ENCODE results near the gene TNFAIP3.

Gene TNFAIP3

DNA sequence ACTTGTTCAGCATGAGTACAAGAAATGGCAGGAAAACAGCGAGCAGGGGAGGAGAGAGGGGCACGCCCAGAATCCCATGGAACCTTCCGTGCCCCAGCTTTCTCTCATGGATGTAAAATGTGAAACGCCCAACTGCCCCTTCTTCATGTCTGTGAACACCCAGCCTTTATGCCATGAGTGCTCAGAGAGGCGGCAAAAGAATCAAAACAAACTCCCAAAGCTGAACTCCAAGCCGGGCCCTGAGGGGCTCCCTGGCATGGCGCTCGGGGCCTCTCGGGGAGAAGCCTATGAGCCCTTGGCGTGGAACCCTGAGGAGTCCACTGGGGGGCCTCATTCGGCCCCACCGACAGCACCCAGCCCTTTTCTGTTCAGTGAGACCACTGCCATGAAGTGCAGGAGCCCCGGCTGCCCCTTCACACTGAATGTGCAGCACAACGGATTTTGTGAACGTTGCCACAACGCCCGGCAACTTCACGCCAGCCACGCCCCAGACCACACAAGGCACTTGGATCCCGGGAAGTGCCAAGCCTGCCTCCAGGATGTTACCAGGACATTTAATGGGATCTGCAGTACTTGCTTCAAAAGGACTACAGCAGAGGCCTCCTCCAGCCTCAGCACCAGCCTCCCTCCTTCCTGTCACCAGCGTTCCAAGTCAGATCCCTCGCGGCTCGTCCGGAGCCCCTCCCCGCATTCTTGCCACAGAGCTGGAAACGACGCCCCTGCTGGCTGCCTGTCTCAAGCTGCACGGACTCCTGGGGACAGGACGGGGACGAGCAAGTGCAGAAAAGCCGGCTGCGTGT is 11.6 kb downstream of the TNFAIP3 start:
- no peaks in the 10 kb centered on the region for H4K20me1 ChIP-seq (ENCODE audit: low read depth, low read length)
- no peak overlapping the region for H3K9ac ChIP-seq (ENCODE audit: low read length)
- H3K79me2 ChIP-seq (ENCODE audit: insufficient read depth, low read length) = no peaks in the 10 kb centered on the region
- H3K27ac ChIP-seq (ENCODE audit: low read depth, low read length) = no peak overlapping the region
- H3K4me2 ChIP-seq (ENCODE audit: low read depth, low read length, poor library complexity, severe bottlenecking) = no peak overlapping the region
- no peak for TF ChIP-seq EZH2phosphoT487 (conservative IDR thresholded peaks at IDR 0.05; ENCODE audit: low read length)
- TF ChIP-seq, protein P1, sequence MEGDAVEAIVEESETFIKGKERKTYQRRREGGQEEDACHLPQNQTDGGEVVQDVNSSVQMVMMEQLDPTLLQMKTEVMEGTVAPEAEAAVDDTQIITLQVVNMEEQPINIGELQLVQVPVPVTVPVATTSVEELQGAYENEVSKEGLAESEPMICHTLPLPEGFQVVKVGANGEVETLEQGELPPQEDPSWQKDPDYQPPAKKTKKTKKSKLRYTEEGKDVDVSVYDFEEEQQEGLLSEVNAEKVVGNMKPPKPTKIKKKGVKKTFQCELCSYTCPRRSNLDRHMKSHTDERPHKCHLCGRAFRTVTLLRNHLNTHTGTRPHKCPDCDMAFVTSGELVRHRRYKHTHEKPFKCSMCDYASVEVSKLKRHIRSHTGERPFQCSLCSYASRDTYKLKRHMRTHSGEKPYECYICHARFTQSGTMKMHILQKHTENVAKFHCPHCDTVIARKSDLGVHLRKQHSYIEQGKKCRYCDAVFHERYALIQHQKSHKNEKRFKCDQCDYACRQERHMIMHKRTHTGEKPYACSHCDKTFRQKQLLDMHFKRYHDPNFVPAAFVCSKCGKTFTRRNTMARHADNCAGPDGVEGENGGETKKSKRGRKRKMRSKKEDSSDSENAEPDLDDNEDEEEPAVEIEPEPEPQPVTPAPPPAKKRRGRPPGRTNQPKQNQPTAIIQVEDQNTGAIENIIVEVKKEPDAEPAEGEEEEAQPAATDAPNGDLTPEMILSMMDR (IDR thresholded peaks at IDR 0.05; ENCODE audit: insufficient read depth, low read length, poor library complexity, severe bottlenecking) = no peak
- no peaks in the 10 kb centered on the region for H3K9me3 ChIP-seq (ENCODE audit: insufficient read depth, low read length)
- no peaks in the 10 kb centered on the region for H3K27me3 ChIP-seq (ENCODE audit: low read length)
- no peak overlapping the region for H3K4me3 ChIP-seq (ENCODE audit: insufficient read depth, low read length, poor library complexity, severe bottlenecking)
- no peaks in the 10 kb centered on the region for H3K9me2 ChIP-seq (replicated peaks; ENCODE audit: insufficient read depth, low read length)
- H3K36me3 ChIP-seq (ENCODE audit: low read length) = peaks cover 27% of the 10 kb centered on the region; the same call in 1 of the 2 replicates
- H2AFZ ChIP-seq (ENCODE audit: low read depth, low read length, severe bottlenecking) = no peak overlapping the region
- no peaks in the 10 kb centered on the region for H3F3A ChIP-seq (ENCODE audit: insufficient read depth)

DNA sequence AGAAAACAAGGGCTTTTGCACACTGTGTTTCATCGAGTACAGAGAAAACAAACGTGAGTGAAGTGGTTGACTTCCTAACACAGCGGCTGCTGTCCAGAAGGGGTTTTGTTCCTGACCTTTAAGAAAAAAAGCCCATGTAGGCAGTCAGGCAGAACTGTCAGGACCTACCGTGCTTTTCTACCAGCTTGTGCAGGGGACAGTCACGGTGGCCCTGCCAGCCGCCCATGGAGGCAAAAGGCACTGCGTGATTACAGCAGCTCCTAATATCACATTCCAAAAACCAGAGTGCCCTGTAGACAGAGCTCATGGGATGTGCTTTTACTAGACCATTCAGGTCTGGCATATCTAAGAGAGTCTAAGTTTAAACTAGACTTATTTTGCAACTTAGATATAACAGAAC is 12.2 kb downstream of the TNFAIP3 start:
- Histone ChIP-seq H3K4me3 (ENCODE audit: insufficient read depth, low read length, poor library complexity, severe bottlenecking) (no peak overlapping the region), H3K79me2 (ENCODE audit: insufficient read depth, low read length) (no peaks in the 10 kb centered on the region), H3K36me3 (ENCODE audit: low read length) (peaks cover 27% of the 10 kb centered on the region; the same call in 1 of the 2 replicates), H3K4me2 (ENCODE audit: low read depth, low read length, poor library complexity, severe bottlenecking) (no peak overlapping the region), H4K20me1 (ENCODE audit: low read depth, low read length) (no peaks in the 10 kb centered on the region), H3K9ac (ENCODE audit: low read length) (no peak overlapping the region), H3K27me3 (ENCODE audit: low read length) (no peaks in the 10 kb centered on the region), H3K9me2 (replicated peaks; ENCODE audit: insufficient read depth, low read length) (no peaks in the 10 kb centered on the region), H3K27ac (ENCODE audit: low read depth, low read length) (no peak overlapping the region), H3K9me3 (ENCODE audit: insufficient read depth, low read length) (no peaks in the 10 kb centered on the region), H3F3A (ENCODE audit: insufficient read depth) (no peaks in the 10 kb centered on the region), H2AFZ (ENCODE audit: low read depth, low read length, severe bottlenecking) (no peak overlapping the region)
- no peak for TF ChIP-seq EZH2phosphoT487 (conservative IDR thresholded peaks at IDR 0.05; ENCODE audit: low read length)
- TF ChIP-seq, protein P1 (IDR thresholded peaks at IDR 0.05; ENCODE audit: insufficient read depth, low read length, poor library complexity, severe bottlenecking) = no peak

GRCh38 chr6:137879885-137880745 is 13.1 kb downstream of the TNFAIP3 start:
- H3K9ac ChIP-seq (ENCODE audit: low read length) = no peak overlapping the region
- H3K36me3 ChIP-seq (ENCODE audit: low read length) = peaks cover 27% of the 10 kb centered on the region; the same call in 1 of the 2 replicates
- no peaks in the 10 kb centered on the region for H3K9me3 ChIP-seq (ENCODE audit: insufficient read depth, low read length)
- no peak overlapping the region for H3K27ac ChIP-seq (ENCODE audit: low read depth, low read length)
- TF ChIP-seq, protein P1 (IDR thresholded peaks at IDR 0.05; ENCODE audit: insufficient read depth, low read length, poor library complexity, severe bottlenecking) = no peak
- no peak for TF ChIP-seq EZH2phosphoT487 (conservative IDR thresholded peaks at IDR 0.05; ENCODE audit: low read length)
- no peak overlapping the region for H2AFZ ChIP-seq (ENCODE audit: low read depth, low read length, severe bottlenecking)
- no peaks in the 10 kb centered on the region for H3F3A ChIP-seq (ENCODE audit: insufficient read depth)
- no peak overlapping the region for H3K4me2 ChIP-seq (ENCODE audit: low read depth, low read length, poor library complexity, severe bottlenecking)
- no peaks in the 10 kb centered on the region for H3K9me2 ChIP-seq (replicated peaks; ENCODE audit: insufficient read depth, low read length)
- no peak overlapping the region for H3K4me3 ChIP-seq (ENCODE audit: insufficient read depth, low read length, poor library complexity, severe bottlenecking)
- no peaks in the 10 kb centered on the region for H4K20me1 ChIP-seq (ENCODE audit: low read depth, low read length)
- H3K27me3 ChIP-seq (ENCODE audit: low read length) = no peaks in the 10 kb centered on the region
- no peaks in the 10 kb centered on the region for H3K79me2 ChIP-seq (ENCODE audit: insufficient read depth, low read length)
